Spinal cord (tissue), 10 donors: ENCODE results near the gene LIME1. TPM values are rescaled to one million over a fixed set of nuclear protein-coding genes. Genes with fewer than 3 reads are reported as not detected.

Experiments
- DNase-seq, 6 donors: peaks; one replicate each; pipeline versions ENCODE4 v3.0.0 to v3.0.0-alpha.2; 2013 to 2015; ENCODE audit warnings: low spot score in 6 of 6, low read depth in 4 of 6
- H3K27ac ChIP-seq: one replicate; pipeline ENCODE4 v1.5.1; 2013; ENCODE audit warnings: low read depth, low read length, control low read depth
- H3K27me3 ChIP-seq: one replicate; pipeline ENCODE4 v1.6.1; 2013; ENCODE audit warnings: low read length; ENCODE audit not compliant: control insufficient read depth, insufficient read depth
- H3K36me3 ChIP-seq: one replicate; pipeline ENCODE4 v1.6.1; 2013; ENCODE audit warnings: low read length; ENCODE audit not compliant: control insufficient read depth, insufficient read depth
- H3K4me1 ChIP-seq: one replicate; pipeline ENCODE4 v1.6.1; 2013; ENCODE audit warnings: low read length; ENCODE audit not compliant: control insufficient read depth, insufficient read depth
- H3K4me3 ChIP-seq: one replicate; pipeline ENCODE4 v1.5.1; 2013; ENCODE audit warnings: low read depth, low read length, control low read depth
- H3K9me3 ChIP-seq: one replicate; pipeline ENCODE4 v1.6.1; 2013; ENCODE audit warnings: low read length; ENCODE audit not compliant: control insufficient read depth, insufficient read depth
- WGBS: methylation state at CpG from one replicate; pipeline ENCODE4 v1.1.5; 2013; ENCODE audit warnings: missing lambda C conversion rate; ENCODE audit not compliant: insufficient coverage; 5-methylcytosine and 5-hydroxymethylcytosine counted together
- polyA plus RNA-seq, 2 donors: library from polyadenylated mRNA; unstranded; fragments of 120-200 nt; gene quantifications; one replicate each; pipeline ENCODE4 v1.2.1, GENCODE V29; 2013; ENCODE audit not compliant: insufficient read length in 2 of 2
- total RNA-seq, 2 donors: library from RNA; depleted of rRNA in 1 of 2; stranded (reverse); fragments of 120-200 nt in 1 of 2; fragments of >200 nt in 1 of 2; gene quantifications; one replicate each; pipeline versions ENCODE4 v1.2.3 to v1.2.4, GENCODE V29; 2013 to 2014
- donor health status: healthy.

The LIME1 gene
- total and polyA plus RNA-seq, 4 donors, result 2.5 to 24.5 (median 14.7) TPM

DNA sequence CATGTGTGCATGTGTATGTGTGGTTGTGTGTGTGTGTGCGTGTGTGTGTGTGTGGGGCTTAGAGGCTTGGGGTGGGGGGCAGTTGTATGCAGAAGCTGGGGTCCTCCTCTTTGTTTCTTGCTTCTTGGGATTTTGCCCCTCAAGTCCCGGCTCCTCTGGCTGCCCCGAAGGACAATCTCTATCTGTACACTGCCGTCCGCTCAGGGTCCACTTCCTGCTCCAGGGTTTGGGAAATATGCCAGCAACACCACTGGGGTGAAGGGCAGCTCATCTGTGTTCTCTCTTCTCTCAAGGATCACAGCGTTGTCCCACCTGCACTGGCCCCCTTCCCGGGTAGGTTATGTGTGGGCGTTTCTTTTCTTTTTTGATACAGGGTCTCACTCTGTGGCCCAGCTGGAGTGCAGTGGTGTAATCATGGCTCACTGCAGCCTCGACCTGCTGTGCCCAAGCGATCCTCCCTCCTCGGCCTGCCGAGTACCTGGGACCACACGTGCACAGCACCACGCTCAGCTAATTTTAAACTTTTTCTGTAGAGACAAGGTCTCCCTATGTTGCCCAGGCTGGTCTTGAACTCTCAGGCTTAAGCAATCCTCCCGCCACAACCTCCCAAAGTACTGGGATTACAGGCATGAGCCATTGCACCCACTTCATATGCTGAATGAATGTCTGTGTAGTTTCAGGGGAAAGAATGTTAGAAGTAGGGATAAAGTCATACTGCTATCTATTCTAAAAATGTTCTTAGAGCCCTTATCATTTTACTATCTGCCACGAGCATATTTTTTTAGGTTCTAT is 28.8 kb downstream of the LIME1 start:
- no peak for DNase-seq
- H3K9me3 ChIP-seq, result no peaks in the 10 kb centered on the region
- H3K4me1 ChIP-seq, result no peaks in the 10 kb centered on the region
- peaks cover 39% of the 10 kb centered on the region for H3K36me3 ChIP-seq
- no peak overlapping the region for H3K27ac ChIP-seq
- no peak overlapping the region for H3K4me3 ChIP-seq
- WGBS, result 83% methylated on average over 10 of the region's 16 CpGs
- no peaks in the 10 kb centered on the region for H3K27me3 ChIP-seq

DNA sequence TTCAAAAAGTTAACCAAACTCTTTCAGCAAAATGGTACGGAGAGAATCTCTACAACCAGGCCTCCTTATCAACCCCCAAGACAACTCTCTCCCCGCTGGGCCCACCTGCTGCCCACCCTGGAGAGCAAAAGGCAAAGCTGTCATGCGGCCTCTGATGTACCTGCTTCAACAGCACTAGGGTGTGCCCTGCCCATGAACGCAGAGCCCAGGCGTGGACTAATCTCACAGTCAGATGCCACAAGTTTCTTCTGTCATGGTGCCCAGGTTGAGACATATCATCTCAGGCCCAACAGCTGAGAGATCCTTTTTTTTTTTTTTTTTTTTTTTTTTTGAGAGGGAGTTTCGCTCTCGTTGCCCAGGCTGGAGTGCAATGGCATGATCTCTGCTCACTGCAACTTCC is 29.4 kb downstream of the LIME1 start:
- H3K36me3 ChIP-seq, result peaks cover 42% of the 10 kb centered on the region
- 98% methylated on average over 7 of the region's 7 CpGs for WGBS
- DNase-seq, result no peak

DNA sequence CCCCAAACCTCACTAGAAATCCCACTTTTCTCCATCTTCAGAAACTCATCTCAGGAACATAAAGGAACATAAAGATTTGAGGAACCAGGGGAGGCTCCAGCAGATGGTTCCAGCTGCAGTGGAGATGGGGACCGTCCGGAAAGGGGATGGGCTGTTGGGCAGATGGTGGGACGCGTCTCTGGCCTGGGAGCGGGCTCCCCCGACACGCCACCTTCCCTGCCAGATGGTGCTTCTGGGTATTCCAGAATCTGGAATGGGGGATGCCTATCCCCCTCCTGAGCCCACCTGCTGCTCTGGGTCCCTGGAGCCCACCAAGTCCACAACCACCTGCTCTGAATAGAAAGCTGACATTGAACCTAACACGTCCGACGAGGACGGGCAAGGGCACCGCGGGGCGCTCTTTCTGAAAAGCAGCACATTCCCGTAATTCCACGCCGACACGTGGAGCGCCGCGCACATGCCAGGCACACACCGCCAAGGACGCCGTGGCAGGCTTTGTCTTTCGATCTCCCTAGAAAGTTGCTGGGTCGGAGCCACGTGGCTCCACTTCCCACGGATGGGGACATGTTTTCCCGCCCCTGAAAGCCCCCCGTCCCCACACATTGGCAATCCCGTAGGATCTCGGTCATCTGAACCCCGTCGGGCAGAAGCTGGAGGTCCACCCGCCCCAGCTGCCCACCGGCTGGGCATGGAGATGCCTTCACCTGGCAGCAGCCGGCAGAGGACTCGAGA is 30.4 kb downstream of the LIME1 start:
- H3K4me1 ChIP-seq, result no peaks in the 10 kb centered on the region
- no peak overlapping the region for H3K27ac ChIP-seq
- no peak overlapping the region for H3K4me3 ChIP-seq
- H3K36me3 ChIP-seq, result peaks cover 50% of the 10 kb centered on the region
- H3K9me3 ChIP-seq, result no peaks in the 10 kb centered on the region
- no peak for DNase-seq
- 97% methylated on average over 31 of the region's 38 CpGs for whole genome bisulfite sequencing
- no peaks in the 10 kb centered on the region for H3K27me3 ChIP-seq

More for the DNA sequence above, 29.4 kb downstream of the LIME1 start:
- Histone ChIP-seq H3K9me3 (no peaks in the 10 kb centered on the region), H3K4me3 (no peak overlapping the region), H3K27me3 (no peaks in the 10 kb centered on the region), H3K4me1 (no peaks in the 10 kb centered on the region), H3K27ac (no peak overlapping the region)

DNA sequence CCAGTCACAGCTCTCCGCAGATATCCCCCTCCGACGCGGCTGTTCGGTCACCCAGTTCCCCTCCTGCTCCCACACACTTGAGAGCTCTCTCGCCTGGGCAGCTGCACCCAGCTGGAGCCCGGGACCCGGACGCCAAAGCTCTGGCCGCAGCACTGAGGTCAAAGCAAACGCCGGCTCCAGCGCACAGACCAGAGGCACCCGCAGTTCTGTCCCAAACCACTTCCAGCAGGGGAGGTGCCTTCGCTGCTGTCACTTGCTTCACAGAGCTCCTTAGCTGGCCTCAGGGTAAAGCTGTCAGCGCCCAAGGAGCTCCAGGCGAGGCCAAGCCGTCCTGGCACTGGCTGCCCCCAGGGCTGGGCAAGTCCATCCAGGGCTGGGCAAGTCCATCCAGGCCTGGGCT is 31.0 kb downstream of the LIME1 start:
- Histone ChIP-seq H3K4me1 (no peaks in the 10 kb centered on the region), H3K27me3 (no peaks in the 10 kb centered on the region), H3K9me3 (no peaks in the 10 kb centered on the region), H3K36me3 (peaks cover 50% of the 10 kb centered on the region), H3K4me3 (no peak overlapping the region), H3K27ac (no peak overlapping the region)
- no peak for DNase-seq
- WGBS, result 88% methylated on average over 18 of the region's 18 CpGs

DNA sequence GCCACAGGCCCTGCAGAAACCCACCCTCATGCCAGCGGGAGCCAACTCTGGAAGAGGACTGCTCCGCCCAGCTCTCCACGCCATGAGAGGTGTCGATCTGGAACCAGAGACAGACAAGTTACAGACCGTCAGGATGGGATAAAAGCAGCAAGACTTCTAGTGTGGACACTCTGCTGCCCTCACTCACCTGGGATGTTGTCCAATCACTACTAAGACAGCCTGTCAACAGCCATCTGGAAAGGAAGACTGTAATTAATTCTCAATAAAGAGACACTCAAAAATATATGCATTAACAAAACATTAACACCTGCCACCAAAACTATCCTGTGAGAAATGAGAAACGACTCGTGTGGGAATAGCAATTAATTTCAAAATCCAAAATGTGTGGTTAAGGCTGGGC is 31.4 kb downstream of the LIME1 start:
- 99% methylated on average over 7 of the region's 7 CpGs for WGBS
- no peaks in the 10 kb centered on the region for H3K27me3 ChIP-seq
- no peak overlapping the region for H3K27ac ChIP-seq
- H3K4me1 ChIP-seq, result no peaks in the 10 kb centered on the region
- H3K9me3 ChIP-seq, result no peaks in the 10 kb centered on the region
- no peak for DNase-seq
- peaks cover 52% of the 10 kb centered on the region for H3K36me3 ChIP-seq
- no peak overlapping the region for H3K4me3 ChIP-seq

DNA sequence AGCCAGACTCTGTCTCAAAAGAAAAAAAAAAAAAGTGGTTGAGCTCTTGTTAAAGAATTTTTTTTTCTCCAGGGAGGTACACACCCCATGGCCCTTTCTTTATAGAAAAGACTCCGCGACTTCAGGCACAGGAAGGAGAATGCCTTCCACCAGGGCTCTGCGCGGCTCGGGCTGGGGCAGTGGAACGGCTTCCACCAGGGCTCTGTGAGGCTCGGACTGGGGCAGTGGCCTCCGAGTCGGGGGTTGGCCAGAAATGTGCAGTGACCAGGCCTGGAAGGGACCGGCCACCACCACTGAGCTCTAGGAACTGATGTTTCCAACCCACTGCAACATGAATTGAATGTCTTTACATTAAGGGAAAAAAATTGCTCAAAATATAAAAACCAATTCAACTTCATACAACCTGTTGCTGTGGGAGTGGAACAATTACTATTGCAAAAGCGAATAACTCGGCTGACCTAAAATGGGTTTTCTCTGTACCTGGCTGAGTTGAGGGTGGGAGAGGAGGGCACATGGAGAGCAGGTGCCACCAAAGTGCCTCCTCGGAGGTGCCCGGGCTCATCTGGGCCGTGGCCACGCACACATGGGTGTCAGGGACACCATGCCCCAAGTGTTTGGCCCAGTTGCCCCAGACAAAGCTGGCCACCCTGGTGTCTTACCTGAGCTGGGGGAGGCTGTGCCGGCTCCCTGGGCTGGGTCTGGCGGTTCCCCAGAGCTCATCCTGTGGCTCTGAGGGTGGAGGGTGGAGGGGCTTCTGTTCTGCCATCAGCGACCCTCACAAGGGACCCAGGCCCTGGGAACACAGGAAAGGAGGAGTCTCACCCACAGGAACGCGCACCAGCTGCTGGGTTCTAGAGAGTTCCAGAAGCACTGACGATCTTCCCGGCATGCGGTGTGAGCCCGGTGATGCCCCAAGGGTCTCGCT is 32.4 kb downstream of the LIME1 start:
- WGBS, result 96% methylated on average over 25 of the region's 26 CpGs
- Histone ChIP-seq H3K9me3 (no peaks in the 10 kb centered on the region), H3K36me3 (peaks cover 57% of the 10 kb centered on the region)

DNA sequence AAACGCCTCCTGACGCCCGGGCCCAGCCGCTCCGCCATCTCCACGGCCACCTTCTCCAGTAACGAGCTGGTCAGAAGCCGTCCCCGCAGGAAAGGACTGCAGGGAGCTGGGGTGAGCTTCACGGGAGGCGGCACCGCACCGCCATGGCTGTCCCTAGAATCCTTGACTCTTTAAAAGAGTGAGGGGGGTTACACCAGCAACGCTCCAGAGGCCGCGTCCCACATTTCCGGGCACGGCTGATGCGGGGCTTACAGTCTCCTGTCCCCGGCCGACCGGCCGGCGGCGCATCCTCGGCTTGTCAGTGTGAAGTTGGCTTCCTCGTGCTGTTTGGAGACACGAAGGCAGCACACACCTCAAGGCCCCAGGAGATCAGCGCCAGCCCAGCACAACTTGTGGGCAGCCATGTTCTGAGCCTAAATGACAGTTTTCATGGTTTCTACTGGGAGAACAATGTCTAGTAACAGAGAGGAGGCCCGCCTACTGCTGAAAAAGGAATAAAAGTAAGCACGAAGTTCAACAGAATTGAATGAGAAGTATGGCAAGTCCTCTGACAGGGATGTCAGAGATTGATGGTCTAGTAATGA is 33.5 kb downstream of the LIME1 start:
- Histone ChIP-seq H3K27ac (no peak overlapping the region), H3K4me1 (peaks cover 9% of the 10 kb centered on the region), H3K4me3 (no peak overlapping the region), H3K9me3 (no peaks in the 10 kb centered on the region), H3K27me3 (no peaks in the 10 kb centered on the region), H3K36me3 (peaks cover 54% of the 10 kb centered on the region)
- no peak for DNase-seq
- 85% methylated on average over 25 of the region's 31 CpGs for WGBS

More for the DNA sequence above, 32.4 kb downstream of the LIME1 start:
- Histone ChIP-seq H3K27me3 (no peaks in the 10 kb centered on the region), H3K4me1 (no peaks in the 10 kb centered on the region), H3K4me3 (no peak overlapping the region), H3K27ac (no peak overlapping the region)
- no peak for DNase-seq

DNA sequence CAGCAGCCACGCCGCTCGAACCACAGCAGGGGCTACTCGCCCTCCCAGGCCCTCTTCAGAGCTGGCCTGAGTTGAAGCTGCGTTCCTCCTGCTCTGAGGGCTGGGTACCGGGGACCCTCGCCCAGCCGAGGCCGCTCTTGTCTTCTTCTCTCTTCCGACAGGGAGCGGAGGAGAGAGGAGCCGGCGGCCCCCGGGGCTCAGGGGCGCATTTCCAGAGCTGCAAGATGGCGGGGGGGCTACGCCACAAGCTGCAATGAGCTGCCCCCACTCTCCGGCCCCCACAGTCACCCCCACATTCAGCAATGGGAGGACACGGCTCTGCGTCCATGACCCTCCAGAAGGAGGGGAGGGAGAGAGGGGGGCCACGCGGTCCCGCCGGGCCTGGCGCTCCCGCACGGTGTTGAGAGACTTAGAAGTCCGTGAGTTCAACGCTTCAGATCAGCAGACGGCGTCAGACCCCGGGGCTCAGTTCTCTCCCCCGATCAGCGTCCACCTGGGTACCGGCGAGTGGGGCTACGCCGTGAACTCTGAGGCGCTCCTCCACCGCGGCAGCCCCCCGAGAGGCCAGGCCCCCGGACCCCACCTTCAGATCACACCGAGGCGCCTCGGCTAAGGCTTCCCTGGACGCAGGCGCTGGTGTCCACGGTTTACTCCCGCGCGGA is 34.7 kb downstream of the LIME1 start:
- Histone ChIP-seq H3K9me3 (no peaks in the 10 kb centered on the region), H3K4me3 (no peak overlapping the region), H3K27ac (no peak overlapping the region), H3K36me3 (peaks cover 53% of the 10 kb centered on the region), H3K4me1 (peaks cover 20% of the 10 kb centered on the region), H3K27me3 (no peaks in the 10 kb centered on the region)
- 94% methylated on average over 45 of the region's 52 CpGs for WGBS
- no peak for DNase-seq
